HUES64 (cell line): Measurements from ENCODE around the gene IRF4.

ENCODE experiments used
- H3K27ac ChIP-seq: 2 replicates; pipeline ENCODE4 v1.7.0; 2013; ENCODE audit warnings: low read depth, low read length, inconsistent platforms
- H3K27me3 ChIP-seq: 2 replicates; pipeline ENCODE4 v1.6.1; 2013; ENCODE audit warnings: mild to moderate bottlenecking, low read length; ENCODE audit not compliant: insufficient read depth
- H3K36me3 ChIP-seq: 2 replicates; pipeline ENCODE4 v1.6.1; 2013; ENCODE audit warnings: mild to moderate bottlenecking, low read length; ENCODE audit not compliant: insufficient read depth
- H3K4me1 ChIP-seq: 2 replicates; pipeline ENCODE4 v1.6.1; 2013; ENCODE audit warnings: mild to moderate bottlenecking, low read length, moderate library complexity; ENCODE audit not compliant: insufficient read depth
- H3K4me3 ChIP-seq: 2 replicates; pipeline ENCODE4 v1.5.1; 2013; ENCODE audit warnings: mild to moderate bottlenecking, low read length, moderate library complexity
- H3K9ac ChIP-seq: 2 replicates; pipeline ENCODE4 v1.6.1; 2013; ENCODE audit warnings: mild to moderate bottlenecking, low read depth, low read length
- H3K9me3 ChIP-seq: 2 replicates; pipeline ENCODE4 v1.6.1; 2013; ENCODE audit warnings: low read depth, low read length; ENCODE audit not compliant: insufficient read depth
- WGBS: fragments of 150-250, 120-280 bp; methylation state at CpG from one replicate; pipeline ENCODE4 v1.1.7; 2013; ENCODE audit warnings: missing lambda C conversion rate; 5-methylcytosine and 5-hydroxymethylcytosine counted together

IRF4 gene

DNA sequence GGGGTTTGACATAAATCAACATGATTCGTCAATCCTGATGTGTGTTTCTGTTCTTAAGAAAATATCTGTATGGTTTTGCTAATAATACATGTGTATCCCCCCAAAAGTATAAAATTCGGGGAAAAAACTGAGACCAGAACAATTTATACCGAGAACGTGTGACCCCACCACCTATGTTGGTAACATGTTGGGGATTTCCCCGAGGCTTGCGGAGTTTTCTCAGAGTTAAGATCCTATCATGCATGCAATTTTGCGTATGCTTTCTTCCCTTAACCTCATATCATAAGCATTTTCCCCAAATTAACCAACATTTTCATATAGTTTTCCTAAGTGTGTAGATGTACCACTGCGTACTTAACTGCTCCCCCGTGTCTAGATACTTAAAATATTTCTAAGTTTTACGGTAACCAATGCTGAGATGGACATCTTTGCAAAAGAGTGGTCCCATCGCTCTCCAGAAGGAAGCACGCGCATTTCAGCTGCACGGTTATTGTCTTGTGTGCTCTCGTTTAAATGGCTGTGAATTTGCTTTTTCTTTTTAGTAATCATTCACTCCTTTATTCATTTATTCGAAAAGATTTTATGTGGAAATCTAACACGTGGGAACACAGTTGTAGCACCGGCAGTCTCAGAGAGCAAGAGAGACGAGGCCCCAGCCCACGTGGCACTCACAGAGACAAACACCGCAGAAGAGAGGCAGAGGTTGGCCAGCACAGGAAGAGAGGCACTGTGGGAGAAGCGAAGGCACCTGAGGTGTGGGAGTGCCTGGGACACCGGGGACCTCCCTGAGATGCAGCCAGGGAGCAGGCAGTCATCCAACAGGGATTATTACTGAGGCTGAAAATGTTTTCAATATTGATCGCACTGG is 13.2 kb upstream of the IRF4 start:
- Histone ChIP-seq H3K4me1 (no peaks in the 10 kb centered on the region; the same call in 1 of the 2 replicates), H3K9ac (no peak overlapping the region), H3K4me3 (no peak overlapping the region), H3K27ac (no peak overlapping the region), H3K9me3 (peaks cover 20% of the 10 kb centered on the region; the same call in 1 of the 2 replicates), H3K36me3 (no peaks in the 10 kb centered on the region), H3K27me3 (no peaks in the 10 kb centered on the region)
- WGBS, result 91% methylated on average over 24 of the region's 24 CpGs

DNA sequence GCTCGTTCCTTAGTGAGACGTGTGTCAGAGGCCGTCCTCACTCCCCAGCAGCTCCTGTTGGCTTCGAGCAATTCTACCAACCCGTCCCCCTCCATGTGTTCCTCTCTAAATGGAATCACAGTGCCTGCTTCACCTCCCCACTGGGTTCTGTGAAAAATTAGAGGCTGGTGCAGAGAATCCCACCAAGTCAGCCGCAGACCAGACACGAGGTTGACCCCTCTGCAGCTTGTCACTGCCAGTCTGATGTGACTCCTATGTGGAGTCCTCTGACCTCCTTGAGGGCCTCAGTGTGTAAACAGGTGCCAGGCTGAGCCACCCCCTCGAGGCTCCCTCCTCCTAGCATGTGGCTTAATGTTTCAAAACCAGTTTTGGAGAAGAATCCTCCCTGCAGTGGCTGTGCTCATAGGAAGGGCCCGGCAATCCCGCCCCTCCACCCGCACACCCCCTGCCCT is 12.6 kb upstream of the IRF4 start:
- H3K27ac ChIP-seq, result no peak overlapping the region
- H3K9ac ChIP-seq, result no peak overlapping the region
- H3K9me3 ChIP-seq, result peaks cover 20% of the 10 kb centered on the region; the same call in 1 of the 2 replicates
- no peaks in the 10 kb centered on the region for H3K36me3 ChIP-seq
- 90% methylated on average over 11 of the region's 11 CpGs for WGBS
- H3K27me3 ChIP-seq, result no peaks in the 10 kb centered on the region
- H3K4me3 ChIP-seq, result no peak overlapping the region
- H3K4me1 ChIP-seq, result no peaks in the 10 kb centered on the region

DNA sequence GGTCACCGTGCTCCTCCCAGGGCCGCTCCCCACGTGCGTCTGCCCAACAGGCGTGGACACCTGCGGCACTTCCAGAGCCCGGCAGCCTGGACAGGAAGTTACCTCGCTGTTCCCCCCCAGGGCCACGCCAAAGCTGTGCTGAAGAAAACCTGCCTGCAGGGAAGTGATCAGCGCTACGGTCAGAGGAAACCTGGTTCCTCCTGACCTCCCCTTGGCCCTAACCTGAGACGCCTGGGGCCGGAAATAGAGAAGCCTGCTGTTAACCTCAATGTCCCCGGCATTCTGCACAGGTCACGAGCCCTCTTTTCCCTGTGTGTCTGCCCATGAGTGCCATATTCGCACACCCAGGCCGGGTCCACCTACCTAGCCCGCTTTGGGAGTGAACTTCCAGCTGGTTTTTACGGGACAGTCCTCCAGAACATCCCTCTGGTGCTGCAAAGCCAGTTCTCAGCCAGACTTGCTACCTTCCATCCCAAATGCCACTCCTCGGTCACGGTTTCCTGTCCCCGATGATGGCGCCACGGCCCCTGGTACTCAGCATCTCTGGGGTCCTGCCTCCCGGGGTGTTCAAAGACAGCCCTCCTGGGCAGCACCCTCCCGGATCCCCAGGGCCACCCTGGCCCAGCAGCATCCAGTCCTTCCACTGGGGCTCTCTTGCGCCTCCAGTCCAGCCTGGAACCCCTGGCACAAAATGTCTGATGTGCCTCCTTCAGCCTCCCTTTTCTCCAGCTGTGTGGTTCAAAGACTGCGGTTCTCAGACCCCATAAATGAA is 12.0 kb upstream of the IRF4 start:
- Histone ChIP-seq H3K4me1 (no peaks in the 10 kb centered on the region), H3K9me3 (peaks cover 19% of the 10 kb centered on the region; the same call in 1 of the 2 replicates), H3K9ac (no peak overlapping the region), H3K36me3 (no peaks in the 10 kb centered on the region), H3K27ac (no peak overlapping the region), H3K27me3 (no peaks in the 10 kb centered on the region), H3K4me3 (no peak overlapping the region)
- WGBS, result 90% methylated on average over 28 of the region's 28 CpGs

DNA sequence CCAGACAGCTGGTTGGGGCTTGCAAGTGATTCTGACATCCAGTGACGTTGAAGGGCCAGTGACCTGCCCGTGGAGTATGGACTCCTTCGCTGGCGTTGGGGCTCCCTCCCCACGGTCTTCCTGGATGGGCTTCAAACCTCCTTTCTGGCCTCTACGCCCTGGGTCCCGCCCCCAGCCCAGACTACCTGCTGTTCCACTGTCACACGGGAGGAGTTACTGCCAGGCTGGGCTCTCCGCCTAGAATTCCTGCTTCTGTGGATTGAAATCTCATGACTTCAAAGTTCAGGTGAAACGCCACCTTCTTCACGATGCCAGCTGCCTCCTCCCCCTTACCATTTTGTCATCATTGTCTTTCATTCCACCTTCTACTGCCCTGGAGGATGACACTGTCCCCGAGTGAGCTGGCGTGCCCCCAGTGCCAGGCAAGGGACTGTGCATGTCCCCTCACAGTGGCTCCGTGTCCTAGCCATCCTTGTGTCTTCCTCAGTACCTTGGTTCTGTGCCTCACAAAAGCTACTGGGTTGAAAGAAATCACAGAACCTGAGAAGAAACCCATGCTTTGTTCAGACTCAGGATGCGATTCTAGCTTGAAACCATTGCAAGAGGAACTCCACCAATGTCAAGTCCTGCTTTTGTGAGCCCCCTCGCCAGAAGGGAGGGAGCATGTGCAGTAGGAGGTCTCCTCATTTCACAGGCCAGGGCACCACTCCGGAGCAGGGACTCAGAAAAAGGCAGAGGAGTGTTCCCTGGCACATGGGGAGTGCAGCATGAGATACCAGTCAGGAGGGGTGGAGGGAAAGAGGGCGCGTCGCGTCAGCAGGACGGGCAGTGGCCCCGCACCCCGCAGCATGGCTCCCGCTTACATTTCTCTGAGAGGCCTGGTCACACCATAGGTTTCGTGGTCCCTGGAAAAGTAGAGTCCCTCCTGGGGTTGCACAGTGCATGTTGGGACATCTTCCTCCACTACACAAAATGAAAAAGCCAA is 11.0 kb upstream of the IRF4 start:
- 87% methylated on average over 26 of the region's 26 CpGs for WGBS

DNA sequence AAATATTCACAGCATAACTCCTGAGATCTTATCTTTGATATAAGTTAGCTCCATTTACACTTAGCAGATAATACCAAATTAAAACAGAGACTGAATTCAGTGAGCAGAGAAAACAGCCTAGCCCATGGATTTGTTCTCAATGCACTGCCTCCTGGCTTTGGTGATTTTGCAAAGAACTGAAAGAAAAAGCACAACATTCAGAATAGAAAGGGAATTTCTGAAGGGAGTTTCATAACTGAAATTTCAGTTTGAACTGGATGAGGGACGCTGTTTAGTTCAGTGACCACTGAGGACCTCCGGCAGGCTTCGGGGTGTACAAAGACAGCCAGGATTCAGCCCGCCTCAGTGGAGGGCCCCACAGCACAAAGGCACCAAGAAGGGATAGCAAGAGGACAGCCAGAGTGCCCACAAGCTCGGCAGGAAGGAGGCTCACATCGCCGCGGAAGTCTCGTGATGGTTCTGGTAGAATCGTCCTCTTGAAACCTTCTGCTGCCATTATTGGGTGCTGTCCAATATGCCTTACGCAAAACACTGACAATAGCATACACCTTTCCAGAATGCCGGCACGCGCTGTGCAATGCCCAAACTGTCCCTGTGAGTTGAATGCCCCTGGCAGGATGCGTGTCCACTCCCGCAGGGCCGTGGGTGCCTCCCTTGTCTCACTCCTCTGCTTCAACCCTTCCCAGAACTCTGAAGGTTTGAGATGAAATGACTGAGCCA is 9.7 kb upstream of the IRF4 start:
- Histone ChIP-seq H3K27ac (no peak overlapping the region), H3K4me1 (no peaks in the 10 kb centered on the region), H3K27me3 (no peaks in the 10 kb centered on the region), H3K9me3 (peaks cover 13% of the 10 kb centered on the region; the same call in 1 of the 2 replicates), H3K9ac (no peak overlapping the region), H3K4me3 (no peak overlapping the region), H3K36me3 (no peaks in the 10 kb centered on the region)
- WGBS, result 94% methylated on average over 17 of the region's 17 CpGs

More for the DNA sequence above, 11.0 kb upstream of the IRF4 start:
- H3K4me3 ChIP-seq, result no peak overlapping the region
- H3K9ac ChIP-seq, result no peak overlapping the region
- no peaks in the 10 kb centered on the region for H3K36me3 ChIP-seq
- no peaks in the 10 kb centered on the region for H3K27me3 ChIP-seq
- H3K9me3 ChIP-seq, result peaks cover 13% of the 10 kb centered on the region; the same call in 1 of the 2 replicates
- no peaks in the 10 kb centered on the region for H3K4me1 ChIP-seq
- H3K27ac ChIP-seq, result no peak overlapping the region

DNA sequence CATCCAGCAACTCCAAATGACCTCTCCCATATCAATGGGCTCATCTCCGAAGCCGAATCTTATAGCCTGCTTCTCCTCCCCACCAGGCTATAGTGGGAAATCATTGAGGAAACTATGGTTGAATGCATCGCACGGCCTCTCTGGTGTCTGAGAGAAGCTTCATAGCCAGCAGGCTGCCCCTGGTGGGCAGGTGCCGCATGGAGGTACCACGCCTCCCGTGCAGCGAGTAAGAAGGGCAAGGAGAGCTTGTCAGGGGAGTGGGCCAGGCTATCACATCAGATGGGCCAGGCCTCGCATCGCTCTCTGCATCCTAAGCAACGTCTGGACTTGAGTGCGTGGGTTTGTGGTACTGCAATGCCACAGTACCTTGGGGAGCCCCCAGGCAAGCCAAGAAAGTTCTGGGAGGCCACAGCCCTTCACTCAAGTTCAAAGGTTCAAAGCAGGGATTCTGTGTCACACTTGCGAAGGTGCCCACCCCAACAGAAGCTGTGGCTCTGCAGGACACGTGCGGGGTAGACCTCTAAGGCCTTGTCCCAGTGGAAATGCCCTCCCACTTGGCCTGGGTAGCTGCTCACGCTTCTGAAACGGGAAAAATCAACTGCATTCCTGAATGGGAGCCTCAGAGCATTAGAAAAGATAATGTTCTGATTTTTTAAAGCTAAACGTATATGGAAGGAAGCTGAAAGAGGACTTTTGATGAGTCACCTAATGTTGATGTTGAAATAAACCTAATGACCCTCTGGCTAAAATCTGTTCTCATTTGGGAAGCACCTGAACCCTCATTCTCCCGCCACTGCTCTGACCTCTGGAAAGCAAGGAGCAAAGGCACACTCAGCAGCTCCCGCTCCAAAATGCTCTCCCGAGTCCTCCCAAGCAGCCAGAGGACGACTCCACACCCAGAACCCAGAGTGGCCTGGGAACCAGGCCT is 8.4 kb upstream of the IRF4 start:
- no peaks in the 10 kb centered on the region for H3K36me3 ChIP-seq
- peaks cover 13% of the 10 kb centered on the region; the same call in 1 of the 2 replicates for H3K9me3 ChIP-seq
- H3K4me1 ChIP-seq, result no peaks in the 10 kb centered on the region
- H3K27ac ChIP-seq, result no peak overlapping the region
- H3K27me3 ChIP-seq, result peaks cover 8% of the 10 kb centered on the region
- no peak overlapping the region for H3K4me3 ChIP-seq
- no peak overlapping the region for H3K9ac ChIP-seq
- WGBS, result 91% methylated on average over 22 of the region's 22 CpGs

DNA sequence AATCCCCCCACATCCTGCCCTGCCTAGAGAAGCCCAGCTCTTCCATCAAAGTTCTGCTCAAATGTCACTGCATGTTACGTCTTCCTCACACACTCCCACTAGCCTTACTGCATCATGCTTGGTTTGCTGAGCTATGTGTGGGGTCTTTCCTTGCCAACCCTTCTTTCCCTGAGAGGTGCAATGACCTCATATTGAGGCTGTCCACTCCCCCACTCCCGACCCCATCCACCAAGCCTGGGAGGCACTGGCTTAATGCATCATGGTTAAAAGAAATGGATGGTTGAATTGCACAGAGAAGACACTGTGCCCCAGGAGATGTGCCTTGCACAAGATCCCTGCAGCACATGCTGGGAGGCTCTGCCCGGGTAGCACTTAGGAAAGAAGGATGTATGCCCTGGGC is 7.7 kb upstream of the IRF4 start:
- Histone ChIP-seq H3K27ac (no peak overlapping the region), H3K4me3 (no peak overlapping the region), H3K27me3 (peaks cover 15% of the 10 kb centered on the region), H3K4me1 (no peaks in the 10 kb centered on the region), H3K9ac (no peak overlapping the region), H3K36me3 (no peaks in the 10 kb centered on the region), H3K9me3 (peaks cover 13% of the 10 kb centered on the region; the same call in 1 of the 2 replicates)
- WGBS, result 93% methylated on average over 3 of the region's 3 CpGs

DNA sequence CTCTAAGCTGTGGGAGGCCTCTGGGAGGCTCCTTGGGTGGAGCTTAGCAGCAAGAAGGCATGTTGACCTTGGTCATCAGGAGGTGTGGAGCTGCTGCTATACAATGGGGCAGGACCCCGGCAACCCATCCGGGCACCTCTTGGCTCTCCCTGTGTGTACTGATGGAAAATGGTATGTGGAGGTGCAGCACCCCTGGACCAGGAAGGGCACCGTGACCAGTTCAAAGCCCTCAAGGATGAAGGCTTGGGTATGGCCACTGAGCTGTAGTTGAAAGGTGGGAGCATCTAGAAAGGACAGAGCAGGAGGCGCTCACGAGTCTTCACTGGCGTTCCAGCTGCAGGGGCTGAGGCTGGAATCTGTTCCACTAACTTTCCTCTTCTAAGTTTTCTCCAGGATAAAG is 6.7 kb upstream of the IRF4 start:
- no peaks in the 10 kb centered on the region for H3K4me1 ChIP-seq
- no peak overlapping the region for H3K9ac ChIP-seq
- peaks cover 12% of the 10 kb centered on the region; the same call in 1 of the 2 replicates for H3K9me3 ChIP-seq
- H3K27me3 ChIP-seq, result peaks cover 26% of the 10 kb centered on the region
- H3K27ac ChIP-seq, result no peak overlapping the region
- 98% methylated on average over 6 of the region's 6 CpGs for WGBS
- H3K36me3 ChIP-seq, result no peaks in the 10 kb centered on the region
- H3K4me3 ChIP-seq, result no peak overlapping the region

DNA sequence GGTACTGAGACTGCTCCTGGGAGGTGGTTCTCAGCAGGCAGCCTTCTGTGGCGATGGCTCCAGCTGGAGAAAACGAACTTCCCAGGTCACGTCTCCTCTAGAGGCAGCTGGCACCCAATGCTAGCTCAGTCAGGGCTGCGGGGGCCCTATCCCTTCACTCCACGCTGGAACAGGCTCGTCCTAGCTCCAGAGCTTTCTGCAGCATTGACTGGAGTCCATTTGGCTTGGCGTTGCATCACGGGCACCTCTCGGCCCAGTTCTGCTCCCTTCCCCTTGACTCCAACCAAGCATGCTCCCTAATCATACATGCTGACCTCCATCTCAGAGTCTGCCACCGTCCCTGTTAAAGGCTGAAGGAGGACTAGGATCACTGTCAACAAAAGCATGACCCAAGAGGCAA is 5.9 kb upstream of the IRF4 start:
- Histone ChIP-seq H3K36me3 (no peaks in the 10 kb centered on the region), H3K4me3 (no peak overlapping the region), H3K9ac (no peak overlapping the region), H3K27me3 (peaks cover 33% of the 10 kb centered on the region), H3K9me3 (0 out of 2 replicates have a peak, but pooled peaks cover 7% of the 10 kb centered on the region), H3K27ac (no peak overlapping the region), H3K4me1 (no peaks in the 10 kb centered on the region)
- 91% methylated on average over 10 of the region's 10 CpGs for whole genome bisulfite sequencing
